Ishikawa (cell line): ENCODE measurements around the gene HTR3B.

Experiments
- CREB1 ChIP-seq: IDR thresholded peaks from 2 replicates; pipeline ENCODE4 v1.6.1; 2012; ENCODE audit warnings: low read depth
- EGR1 ChIP-seq: IDR thresholded peaks from 2 replicates; pipeline ENCODE4 v1.6.1; 2012
- EP300 ChIP-seq: IDR thresholded peaks from 2 replicates; pipeline ENCODE4 v1.6.1; 2012; ENCODE audit warnings: borderline replicate concordance
- RAD21 ChIP-seq: IDR thresholded peaks from 2 replicates; pipeline ENCODE4 v1.6.1; 2012; ENCODE audit warnings: low read depth
- USF1 ChIP-seq: IDR thresholded peaks from 2 replicates; pipeline ENCODE4 v1.6.1; 2012
- YY1 ChIP-seq: IDR thresholded peaks from 2 replicates; pipeline ENCODE4 v1.6.1; 2012; ENCODE audit warnings: low read depth
- TF ChIP-seq, protein P1 (sequence below): IDR thresholded peaks from 2 replicates; pipeline ENCODE4 v1.6.1; 2012

- TF ChIP-seq EGR1: no peak
- TF ChIP-seq, protein P1, sequence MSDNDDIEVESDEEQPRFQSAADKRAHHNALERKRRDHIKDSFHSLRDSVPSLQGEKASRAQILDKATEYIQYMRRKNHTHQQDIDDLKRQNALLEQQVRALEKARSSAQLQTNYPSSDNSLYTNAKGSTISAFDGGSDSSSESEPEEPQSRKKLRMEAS: no peak
- TF ChIP-seq EP300: no peak
- no peak for TF ChIP-seq CREB1
- no peak for TF ChIP-seq USF1
- TF ChIP-seq YY1: no peak
- TF ChIP-seq RAD21: no peak
Observed at GRCh38 chr11:113985906-113986305, 81.3 kb downstream of the HTR3B start.
